Right lobe of liver (tissue), 6 donors: ENCODE results near the gene FOXJ3. TPM values are rescaled to one million over a fixed set of nuclear protein-coding genes. Genes with fewer than 3 reads are reported as not detected.

ENCODE experiments used
- ATAC-seq, 4 donors: fragments of 200-7000 bp; cut with Tn5 transposase; one replicate each; pipeline ENCODE4 v1.9.1; 2020; ENCODE audit warnings: mild to moderate bottlenecking in 4 of 4, moderate library complexity in 4 of 4
- DNase-seq, 3 donors: peaks; one replicate each; pipeline ENCODE4 v3.0.0-alpha.2; 2020
- H3K27ac ChIP-seq, 3 donors: fragments of 200-600 bp; one replicate each; pipeline ENCODE4 v1.8.0; 2022
- H3K27me3 ChIP-seq, 2 donors: fragments of 200-600 bp; one replicate each; pipeline ENCODE4 v1.8.0; 2022
- H3K36me3 ChIP-seq, 4 donors: fragments of 200-600 bp; sonication (generic) in 1 of 4; one replicate each; pipeline versions ENCODE4 v1.5.1 to v1.8.0; 2017 to 2022; ENCODE audit warnings: control low read depth in 1 of 4
- H3K4me1 ChIP-seq, 4 donors: fragments of 200-600 bp; sonication (generic) in 1 of 4; one replicate each; pipeline versions ENCODE4 v1.5.1 to v1.8.0; 2017 to 2022; ENCODE audit warnings: control low read depth in 1 of 4
- H3K4me3 ChIP-seq, 3 donors: fragments of 200-600 bp; one replicate each; pipeline ENCODE4 v1.8.0; 2022
- H3K9me3 ChIP-seq, 4 donors: fragments of 200-600 bp; sonication (generic) in 1 of 4; one replicate each; pipeline versions ENCODE4 v1.5.1 to v1.8.0; 2017 to 2022; ENCODE audit warnings: control low read depth in 1 of 4
- POLR2A ChIP-seq: fragments of 450-650 bp; IDR thresholded peaks from one replicate; pipeline ENCODE4 v1.6.1; 2017; ENCODE audit warnings: antibody characterized with exemption, mild to moderate bottlenecking
- WGBS: methylation state at CpG from one replicate; pipeline ENCODE4 v1.1.6; 2018; ENCODE audit warnings: low coverage, low lambda C conversion rate; ENCODE audit not compliant: insufficient coverage; ENCODE audit errors: missing lambda C conversion rate; 5-methylcytosine and 5-hydroxymethylcytosine counted together
- intact Hi-C, 2 donors: fragments of 100-400 bp; cut with DNase I; formaldehyde crosslinking; loops; one replicate each; pipeline versions ENCODE4 v1.11.2 to v1.14.1; 2022
- total RNA-seq, 6 experiments: library from RNA; depleted of rRNA in 2 of 6; stranded (reverse); fragments of >200 nt in 2 of 6; fragmentation: NEBNext Ultra II Directional in 3 of 6; extraction: Animal tissue kit (Norgen Biotek cat#: 25700) in 3 of 6; gene quantifications; one replicate each; pipeline versions ENCODE4 v1.1.0 to v1.2.4, GENCODE V29; 2016 to 2023
- TF ChIP-seq, protein P1 (sequence below), 4 donors: fragments of 200-600 bp in 3 of 4; fragments of 450-650 bp in 1 of 4; IDR thresholded peaks; one replicate each; pipeline versions ENCODE4 v1.5.1 to v1.8.0; 2016 to 2022; ENCODE audit warnings: antibody characterized with exemption in 4 of 4, mild to moderate bottlenecking in 2 of 4
- donor health status: DM: no; HTN: yes; CAD: no.
- donor health status: DM: no; HTN: no; CAD: no.
- donor health status: DM: no; HTN: no; CAD: no.
- donor health status: DM: no; HTN: yes; CAD: no.
- donor health status: DM: no; HTN: yes; CAD: no.

Gene FOXJ3
- total RNA-seq, 6 experiments from 2014 or later: 12.1 to 18.4 (median 14.5) TPM

DNA sequence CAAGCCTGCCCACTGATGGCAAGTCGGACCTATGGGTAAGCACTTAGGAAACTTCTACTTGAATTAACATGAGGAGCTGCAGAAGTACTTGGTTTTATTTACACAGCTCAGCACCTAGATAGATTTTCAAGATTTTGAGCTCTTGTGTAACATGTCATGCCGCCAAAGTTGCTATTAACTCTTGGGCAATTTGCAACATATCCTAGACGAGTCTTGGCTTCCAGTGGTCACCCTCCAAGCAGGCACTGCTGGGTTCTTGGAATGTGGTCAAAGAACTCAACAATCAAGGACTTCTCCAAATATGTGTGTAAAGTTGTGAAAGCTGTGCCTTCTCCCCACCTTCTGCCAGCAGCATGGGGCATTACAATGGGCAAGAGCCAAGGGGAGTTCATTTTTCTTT is 199.6 kb downstream of the FOXJ3 start:
- Histone ChIP-seq H3K4me1 (no peaks in the 10 kb centered on the region), H3K9me3 (no peaks in the 10 kb centered on the region), H3K27me3 (no peaks in the 10 kb centered on the region), H3K4me3 (no peak overlapping the region), H3K27ac (no peak overlapping the region), H3K36me3 (no peaks in the 10 kb centered on the region)
- 16% methylated on average over 3 of the region's 3 CpGs for WGBS
- TF ChIP-seq, protein P1, sequence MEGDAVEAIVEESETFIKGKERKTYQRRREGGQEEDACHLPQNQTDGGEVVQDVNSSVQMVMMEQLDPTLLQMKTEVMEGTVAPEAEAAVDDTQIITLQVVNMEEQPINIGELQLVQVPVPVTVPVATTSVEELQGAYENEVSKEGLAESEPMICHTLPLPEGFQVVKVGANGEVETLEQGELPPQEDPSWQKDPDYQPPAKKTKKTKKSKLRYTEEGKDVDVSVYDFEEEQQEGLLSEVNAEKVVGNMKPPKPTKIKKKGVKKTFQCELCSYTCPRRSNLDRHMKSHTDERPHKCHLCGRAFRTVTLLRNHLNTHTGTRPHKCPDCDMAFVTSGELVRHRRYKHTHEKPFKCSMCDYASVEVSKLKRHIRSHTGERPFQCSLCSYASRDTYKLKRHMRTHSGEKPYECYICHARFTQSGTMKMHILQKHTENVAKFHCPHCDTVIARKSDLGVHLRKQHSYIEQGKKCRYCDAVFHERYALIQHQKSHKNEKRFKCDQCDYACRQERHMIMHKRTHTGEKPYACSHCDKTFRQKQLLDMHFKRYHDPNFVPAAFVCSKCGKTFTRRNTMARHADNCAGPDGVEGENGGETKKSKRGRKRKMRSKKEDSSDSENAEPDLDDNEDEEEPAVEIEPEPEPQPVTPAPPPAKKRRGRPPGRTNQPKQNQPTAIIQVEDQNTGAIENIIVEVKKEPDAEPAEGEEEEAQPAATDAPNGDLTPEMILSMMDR (IDR thresholded peaks at IDR 0.05): no peak
- no peak for TF ChIP-seq POLR2A
- ATAC-seq (no peak), DNase-seq (no peak)
- intact Hi-C loops: no loop called here

DNA sequence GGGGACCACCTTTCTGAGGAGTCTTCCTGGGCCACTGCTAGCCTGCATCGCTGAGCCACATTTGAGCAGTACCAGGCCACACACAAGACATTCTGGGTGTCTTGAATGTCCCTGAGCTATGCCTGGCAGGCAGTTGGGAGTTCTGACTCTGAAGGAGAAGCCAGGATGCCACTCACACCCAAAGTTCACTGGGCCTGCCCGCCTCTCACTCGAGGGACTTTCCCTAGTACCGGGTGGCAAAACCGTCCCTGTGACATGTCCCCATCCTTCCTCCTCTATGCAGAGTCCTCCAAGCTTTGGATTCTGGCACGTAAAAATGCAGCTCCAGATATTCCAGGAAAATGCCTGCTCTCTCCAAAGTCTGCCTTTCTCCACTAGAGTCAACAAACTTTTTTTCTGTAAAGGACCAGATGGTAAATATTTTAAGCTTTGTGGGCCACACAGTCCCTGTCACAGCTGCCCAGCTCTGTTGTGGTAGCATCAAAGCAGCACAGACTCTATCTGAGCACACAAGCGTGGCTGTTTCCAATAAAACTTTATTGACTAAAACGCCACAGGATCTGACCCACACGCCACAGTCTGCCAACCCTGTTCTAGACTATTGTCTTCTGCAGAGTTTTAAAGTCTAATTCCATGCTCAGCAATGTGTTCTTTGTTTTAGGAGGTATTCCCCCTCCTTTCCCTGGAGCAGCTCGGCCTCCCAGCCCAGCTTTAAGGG is 201.1 kb downstream of the FOXJ3 start:
- ATAC-seq: no peak
- intact Hi-C loops: no loop called here
- TF ChIP-seq, protein P1 (IDR thresholded peaks at IDR 0.05): no peak
- TF ChIP-seq POLR2A: no peak
- DNase-seq: no peak
- WGBS: 71% methylated on average over 5 of the region's 10 CpGs
- Histone ChIP-seq H3K4me1 (no peaks in the 10 kb centered on the region), H3K36me3 (no peaks in the 10 kb centered on the region), H3K27ac (no peak overlapping the region), H3K9me3 (no peaks in the 10 kb centered on the region), H3K4me3 (no peak overlapping the region), H3K27me3 (no peaks in the 10 kb centered on the region)

DNA sequence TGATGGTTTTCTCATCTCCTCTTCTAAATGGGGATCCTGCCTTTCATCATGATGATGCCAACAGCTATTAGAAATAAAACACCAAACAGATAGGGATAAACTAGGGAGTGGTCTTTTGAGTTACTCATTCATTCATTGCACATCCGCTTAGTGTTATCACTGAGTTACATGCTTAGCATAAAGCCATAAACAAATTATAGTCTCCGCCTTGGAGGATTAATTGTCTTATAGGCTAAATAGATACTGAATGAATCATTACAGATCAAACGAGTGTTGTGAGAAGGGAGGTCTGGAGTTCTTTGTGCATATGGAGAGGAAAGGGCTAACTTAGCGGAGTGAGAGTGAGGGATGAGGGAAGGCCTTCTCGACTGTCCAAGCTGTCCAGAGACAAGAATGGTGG is 201.6 kb downstream of the FOXJ3 start:
- H3K4me1 ChIP-seq: no peaks in the 10 kb centered on the region
- DNase-seq: no peak
- H3K27ac ChIP-seq: no peak overlapping the region
- intact Hi-C loops: no loop called here
- WGBS: 73% methylated on average over 5 of the region's 5 CpGs
- no peaks in the 10 kb centered on the region for H3K9me3 ChIP-seq
- TF ChIP-seq, protein P1 (IDR thresholded peaks at IDR 0.05): no peak
- TF ChIP-seq POLR2A: no peak
- H3K27me3 ChIP-seq: no peaks in the 10 kb centered on the region
- H3K36me3 ChIP-seq: no peaks in the 10 kb centered on the region
- ATAC-seq: no peak
- no peak overlapping the region for H3K4me3 ChIP-seq

DNA sequence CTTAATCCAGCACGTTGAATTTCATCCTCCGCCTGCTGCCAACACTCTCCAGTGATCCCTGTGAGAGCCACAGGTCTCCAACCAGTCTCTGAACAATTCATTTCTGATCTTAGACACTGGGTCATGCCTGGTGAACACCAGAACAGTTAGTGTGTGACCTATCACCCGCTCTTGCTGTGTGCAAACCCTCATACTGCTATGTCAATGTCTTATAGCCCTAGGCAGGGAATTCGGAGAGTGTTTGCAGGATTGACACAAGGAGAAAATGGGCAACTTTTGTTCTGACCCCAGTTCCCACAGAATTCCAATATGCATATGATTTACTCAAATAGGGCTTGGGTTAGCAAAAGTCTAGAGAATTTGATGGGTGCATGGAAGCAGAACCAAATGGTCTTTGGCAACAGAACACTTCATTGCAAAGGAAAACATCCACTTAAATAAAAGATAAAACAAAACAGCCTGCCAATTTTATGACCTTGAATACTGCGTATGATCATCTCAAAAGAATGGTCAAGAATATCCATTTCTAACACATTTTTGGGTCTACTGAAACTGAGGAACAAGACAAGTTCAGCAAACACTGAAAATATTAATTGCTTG is 204.9 kb downstream of the FOXJ3 start:
- 74% methylated on average over 5 of the region's 5 CpGs for WGBS
- intact Hi-C loops: no loop called here
- Histone ChIP-seq H3K36me3 (no peaks in the 10 kb centered on the region), H3K27ac (no peak overlapping the region), H3K9me3 (no peaks in the 10 kb centered on the region), H3K4me3 (no peak overlapping the region), H3K4me1 (no peaks in the 10 kb centered on the region), H3K27me3 (no peaks in the 10 kb centered on the region)
- no peak for DNase-seq
- no peak for ATAC-seq
- TF ChIP-seq POLR2A: no peak
- TF ChIP-seq, protein P1 (IDR thresholded peaks at IDR 0.05): no peak
